Karpas-422 (cell line): ENCODE data around the gene TLCD2. TPM values are rescaled to one million over a fixed set of nuclear protein-coding genes. Genes with fewer than 3 reads are reported as not detected.
"Not testable (repeated sequence)": the region's sequence is repeated elsewhere in the genome, so short reads cannot be mapped to it uniquely, and the experiment has no call there.

Source experiments
- DNase-seq: peaks from one replicate; pipeline ENCODE4 v3.0.0-alpha.2; 2015
- H2AFZ ChIP-seq: fragments of 200-600 bp; sonication (generic); 2 replicates; pipeline ENCODE4 v1.6.1; 2014; ENCODE audit warnings: antibody characterized with exemption, low read length, mixed read lengths
- H3K27ac ChIP-seq: fragments of 200-600 bp; sonication (generic); 2 replicates; pipeline ENCODE4 v1.5.1; 2014; ENCODE audit warnings: mild to moderate bottlenecking, low read length, moderate library complexity
- H3K27me3 ChIP-seq: fragments of 200-600 bp; sonication (generic); 2 replicates; pipeline ENCODE4 v1.6.1; 2014; ENCODE audit warnings: low read length, mixed read lengths
- H3K36me3 ChIP-seq: fragments of 200-600 bp; sonication (generic); 2 replicates; pipeline ENCODE4 v1.6.1; 2014; ENCODE audit warnings: low read length, mixed read lengths; ENCODE audit not compliant: insufficient read depth
- H3K4me1 ChIP-seq: fragments of 200-600 bp; sonication (generic); 2 replicates; pipeline ENCODE4 v1.6.1; 2014; ENCODE audit warnings: mild to moderate bottlenecking, low read length, mixed read lengths
- H3K4me2 ChIP-seq: fragments of 200-600 bp; sonication (generic); 2 replicates; pipeline ENCODE4 v1.6.1; 2014; ENCODE audit warnings: low read length, low read depth, mild to moderate bottlenecking; ENCODE audit not compliant: poor library complexity, severe bottlenecking
- H3K4me3 ChIP-seq: fragments of 200-600 bp; sonication (generic); 2 replicates; pipeline ENCODE4 v1.5.1; 2014; ENCODE audit warnings: mild to moderate bottlenecking, antibody characterized with exemption, low read length, mixed read lengths
- H3K79me2 ChIP-seq: fragments of 200-600 bp; sonication (generic); 2 replicates; pipeline ENCODE4 v1.6.1; 2014; ENCODE audit warnings: mild to moderate bottlenecking, low read length, mixed read lengths
- H3K9ac ChIP-seq: fragments of 200-600 bp; sonication (generic); 2 replicates; pipeline ENCODE4 v1.6.0; 2014; ENCODE audit warnings: low read length
- H3K9me2 ChIP-seq: fragments of 200-600 bp; sonication (generic), shearing (Covaris generic); replicated peaks from 2 replicates; pipeline ENCODE4 v1.6.0; 2014; ENCODE audit warnings: mild to moderate bottlenecking, low read length, moderate library complexity; ENCODE audit not compliant: insufficient read depth
- H3K9me3 ChIP-seq: fragments of 300-700, 200-600 bp; sonication (generic); 2 replicates; pipeline ENCODE4 v1.6.1; 2014; ENCODE audit warnings: low read length, mixed read lengths
- H4K20me1 ChIP-seq: fragments of 200-600 bp; sonication (generic); 2 replicates; pipeline ENCODE4 v1.6.1; 2014; ENCODE audit warnings: mild to moderate bottlenecking, antibody characterized with exemption, low read length, low read depth; ENCODE audit not compliant: insufficient read depth
- total RNA-seq: library from RNA; depleted of rRNA; stranded (reverse); fragments of >200 nt; shearing (Covaris generic); gene quantifications from 2 replicates; pipeline ENCODE4 v1.2.3, GENCODE V29; 2014; ENCODE audit warnings: low replicate concordance

The TLCD2 gene
- total RNA-seq, 1 experiment from 2014 or later: not detected

DNA sequence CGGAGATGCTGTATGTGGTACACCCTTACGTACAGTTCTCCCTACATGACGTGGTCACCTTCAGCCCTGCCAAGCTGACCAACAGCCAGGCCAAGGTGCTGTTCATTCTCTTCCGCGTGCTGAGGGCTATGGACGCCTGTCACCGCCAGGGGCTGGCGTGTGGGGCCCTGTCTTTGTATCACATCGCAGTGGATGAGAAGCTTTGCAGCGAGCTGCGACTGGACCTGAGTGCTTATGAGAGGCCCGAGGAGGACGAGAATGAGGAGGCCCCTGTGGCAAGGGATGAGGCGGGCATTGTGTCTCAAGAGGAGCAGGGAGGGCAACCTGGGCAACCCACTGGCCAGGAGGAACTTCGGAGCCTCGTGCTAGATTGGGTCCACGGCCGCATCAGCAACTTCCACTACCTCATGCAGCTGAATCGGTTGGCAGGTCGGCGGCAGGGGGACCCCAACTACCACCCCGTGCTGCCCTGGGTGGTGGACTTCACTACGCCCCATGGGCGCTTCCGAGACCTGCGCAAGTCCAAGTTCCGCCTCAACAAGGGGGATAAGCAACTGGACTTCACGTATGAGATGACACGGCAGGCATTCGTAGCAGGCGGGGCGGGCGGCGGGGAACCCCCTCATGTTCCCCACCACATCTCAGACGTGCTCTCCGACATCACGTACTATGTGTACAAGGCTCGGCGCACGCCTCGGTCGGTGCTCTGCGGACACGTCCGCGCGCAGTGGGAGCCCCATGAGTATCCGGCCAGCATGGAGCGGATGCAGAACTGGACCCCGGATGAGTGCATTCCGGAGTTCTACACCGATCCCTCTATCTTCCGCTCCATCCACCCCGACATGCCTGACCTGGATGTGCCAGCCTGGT lies 15.7 kb upstream of the TLCD2 start:
- H3K79me2 ChIP-seq: peaks cover 12% of the 10 kb centered on the region
- H3K9ac ChIP-seq: peak overlapping the region; percentile 94
- H3K27me3 ChIP-seq: no peaks in the 10 kb centered on the region
- no peak for DNase-seq
- H3K9me2 ChIP-seq: no peaks in the 10 kb centered on the region
- peaks cover 43% of the 10 kb centered on the region for H3K4me1 ChIP-seq
- peak overlapping the region; percentile 95 for H3K4me3 ChIP-seq
- H3K27ac ChIP-seq: no peak overlapping the region
- peak overlapping the region; percentile 98 for H3K4me2 ChIP-seq
- no peaks in the 10 kb centered on the region for H3K9me3 ChIP-seq
- no peaks in the 10 kb centered on the region for H4K20me1 ChIP-seq
- H2AFZ ChIP-seq: no peak overlapping the region
- no peaks in the 10 kb centered on the region for H3K36me3 ChIP-seq

DNA sequence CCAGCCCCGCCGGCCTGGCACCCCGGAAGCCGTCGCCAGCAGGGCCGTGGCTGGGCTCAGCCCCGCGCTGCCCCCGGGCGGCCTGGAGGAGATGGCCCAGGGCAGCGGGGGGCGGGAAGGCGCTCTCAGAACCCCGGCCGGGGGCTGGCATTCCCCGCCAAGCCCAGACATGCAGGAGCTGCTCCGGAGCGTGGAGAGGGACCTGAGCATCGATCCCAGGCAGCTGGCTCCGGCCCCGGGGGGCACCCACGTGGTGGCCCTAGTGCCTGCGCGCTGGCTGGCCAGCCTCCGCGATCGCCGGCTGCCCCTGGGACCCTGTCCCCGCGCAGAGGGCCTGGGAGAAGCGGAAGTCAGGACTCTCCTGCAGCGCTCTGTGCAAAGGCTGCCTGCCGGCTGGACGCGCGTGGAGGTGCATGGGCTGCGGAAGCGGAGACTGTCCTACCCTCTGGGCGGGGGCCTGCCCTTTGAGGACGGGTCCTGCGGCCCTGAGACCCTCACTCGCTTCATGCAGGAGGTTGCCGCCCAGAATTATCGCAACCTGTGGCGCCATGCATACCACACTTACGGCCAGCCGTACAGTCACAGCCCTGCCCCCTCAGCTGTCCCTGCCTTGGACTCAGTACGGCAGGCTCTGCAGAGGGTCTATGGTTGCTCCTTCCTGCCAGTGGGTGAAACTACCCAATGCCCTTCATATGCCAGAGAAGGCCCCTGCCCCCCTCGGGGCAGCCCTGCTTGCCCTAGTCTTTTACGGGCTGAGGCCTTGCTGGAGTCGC lies 14.9 kb upstream of the TLCD2 start:
- H3K9ac ChIP-seq: peak overlapping the region; percentile 94
- H4K20me1 ChIP-seq: no peaks in the 10 kb centered on the region
- H2AFZ ChIP-seq: peak overlapping the region; percentile 94
- H3K4me3 ChIP-seq: peak overlapping the region; percentile 95
- H3K36me3 ChIP-seq: no peaks in the 10 kb centered on the region
- DNase-seq: peak; percentile 59
- no peaks in the 10 kb centered on the region for H3K27me3 ChIP-seq
- no peaks in the 10 kb centered on the region for H3K9me3 ChIP-seq
- H3K4me1 ChIP-seq: peaks cover 47% of the 10 kb centered on the region
- H3K9me2 ChIP-seq: no peaks in the 10 kb centered on the region
- H3K79me2 ChIP-seq: peaks cover 12% of the 10 kb centered on the region
- H3K4me2 ChIP-seq: peak overlapping the region; percentile 98
- peak overlapping the region; percentile 49 for H3K27ac ChIP-seq

DNA sequence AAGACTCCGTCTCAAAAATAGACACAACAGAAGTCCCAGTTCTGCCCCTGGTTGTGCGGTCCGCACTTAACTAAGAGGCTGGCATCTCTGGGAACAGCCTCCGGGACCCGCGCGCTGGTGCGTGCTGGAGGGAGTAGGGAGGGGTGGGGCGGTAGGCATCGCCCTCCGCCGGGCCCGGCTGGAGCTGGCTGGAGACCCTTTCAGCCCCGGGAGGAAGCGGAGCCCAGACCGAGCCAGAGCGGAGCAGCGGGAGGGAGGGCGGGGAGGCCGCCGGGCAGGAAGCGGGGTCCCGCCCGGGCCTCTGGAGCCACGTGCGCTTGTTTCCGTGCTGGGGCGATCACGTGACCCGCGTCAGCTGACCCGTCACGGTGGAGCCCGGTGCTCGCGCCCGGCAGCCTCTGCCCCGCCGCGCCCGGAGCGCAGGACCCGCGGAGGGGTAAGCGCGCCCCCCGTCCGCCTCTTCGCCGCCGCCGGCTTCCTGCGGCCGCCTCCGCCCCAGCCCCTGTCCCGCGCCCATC lies 14.2 kb upstream of the TLCD2 start, which contains the start of gene WDR81:
TSS of gene WDR81 (plus strand) at position 354 of the 518 bp plus-strand sequence. CDS start 256 bp downstream, outside the sequence.
- peak within 1 kb of the TSS; percentile 94 for H2AFZ ChIP-seq
- no peaks in the 10 kb centered on the region for H3K9me2 ChIP-seq
- H4K20me1 ChIP-seq: no peaks in the 10 kb centered on the region
- no peaks in the 10 kb centered on the region for H3K36me3 ChIP-seq
- peak within 1 kb of the TSS; percentile 94 for H3K9ac ChIP-seq
- H3K9me3 ChIP-seq: no peaks in the 10 kb centered on the region
- no peaks in the 10 kb centered on the region for H3K27me3 ChIP-seq
- peak; percentile 94 for DNase-seq
- peaks cover 12% of the 10 kb centered on the region for H3K79me2 ChIP-seq
- peak within 1 kb of the TSS; percentile 95 for H3K4me3 ChIP-seq
- peak within 1 kb of the TSS; percentile 98 for H3K4me2 ChIP-seq
- H3K4me1 ChIP-seq: peaks cover 47% of the 10 kb centered on the region
- H3K27ac ChIP-seq: peak within 1 kb of the TSS; percentile 57

DNA sequence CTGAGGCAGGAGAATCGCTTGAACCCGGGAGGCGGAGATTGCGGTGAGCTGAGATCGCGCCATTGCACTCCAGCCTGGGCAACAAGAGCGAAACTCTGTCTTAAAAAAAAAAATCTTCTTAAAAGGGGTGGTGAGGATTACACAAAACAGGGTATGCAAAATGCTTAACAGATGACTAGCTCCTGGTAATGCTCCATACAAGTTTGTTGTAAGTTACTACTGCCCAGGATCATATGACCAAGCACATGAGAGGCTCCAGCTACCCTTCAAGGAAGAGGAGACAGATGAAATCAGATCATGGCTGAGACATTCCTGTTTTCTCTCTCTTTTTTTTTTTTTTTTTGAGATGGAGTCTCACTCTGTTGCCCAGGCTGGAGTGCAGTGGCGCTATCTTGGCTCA lies 11.8 kb upstream of the TLCD2 start:
- DNase-seq: peak; percentile 69
- not testable (repeated sequence) for H3K9ac ChIP-seq, H3K27me3 ChIP-seq, H2AFZ ChIP-seq, H3K9me3 ChIP-seq, H3K9me2 ChIP-seq, H3K36me3 ChIP-seq, H4K20me1 ChIP-seq, H3K4me3 ChIP-seq
- peaks cover 12% of the 10 kb centered on the region for H3K79me2 ChIP-seq
- peak overlapping the region; percentile 84 for H3K27ac ChIP-seq
- peak overlapping the region; percentile 4 for H3K4me2 ChIP-seq
- H3K4me1 ChIP-seq: peaks cover 56% of the 10 kb centered on the region

DNA sequence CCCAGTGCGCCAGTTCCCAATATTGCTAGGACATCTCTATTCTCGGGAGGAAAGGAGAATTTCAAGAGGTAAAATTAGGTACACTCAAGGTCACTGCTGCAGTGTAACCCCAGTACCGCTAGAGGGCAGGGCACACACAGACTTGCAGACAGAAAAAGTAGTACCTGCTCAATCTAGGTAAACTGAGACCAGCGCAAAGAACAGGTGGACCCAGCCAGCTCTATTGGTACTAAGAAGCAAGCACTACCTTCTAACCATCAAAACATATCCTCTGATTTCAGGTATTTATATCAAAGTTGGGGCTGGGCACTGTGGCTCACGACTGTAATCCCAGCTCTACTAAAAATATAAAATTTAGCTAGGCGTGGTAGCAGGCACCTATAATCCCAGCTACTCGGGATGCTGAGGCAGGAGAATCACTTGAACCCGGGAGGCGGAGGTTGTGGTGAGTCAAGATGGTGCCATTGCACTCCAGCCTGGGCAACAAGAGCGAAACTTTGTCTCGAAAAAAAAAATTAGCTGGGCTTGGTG lies 10.7 kb upstream of the TLCD2 start:
- H3K4me2 ChIP-seq: peak overlapping the region; percentile 55
- H3K27me3 ChIP-seq: no peaks in the 10 kb centered on the region
- H3K4me3 ChIP-seq: no peak overlapping the region
- H3K79me2 ChIP-seq: peaks cover 11% of the 10 kb centered on the region
- no peaks in the 10 kb centered on the region for H3K36me3 ChIP-seq
- no peak overlapping the region for H3K9ac ChIP-seq
- no peak overlapping the region for H3K27ac ChIP-seq
- no peak overlapping the region for H2AFZ ChIP-seq
- peak; percentile 90 for DNase-seq
- H4K20me1 ChIP-seq: no peaks in the 10 kb centered on the region
- peaks cover 56% of the 10 kb centered on the region for H3K4me1 ChIP-seq
- H3K9me3 ChIP-seq: no peaks in the 10 kb centered on the region
- no peaks in the 10 kb centered on the region for H3K9me2 ChIP-seq

DNA sequence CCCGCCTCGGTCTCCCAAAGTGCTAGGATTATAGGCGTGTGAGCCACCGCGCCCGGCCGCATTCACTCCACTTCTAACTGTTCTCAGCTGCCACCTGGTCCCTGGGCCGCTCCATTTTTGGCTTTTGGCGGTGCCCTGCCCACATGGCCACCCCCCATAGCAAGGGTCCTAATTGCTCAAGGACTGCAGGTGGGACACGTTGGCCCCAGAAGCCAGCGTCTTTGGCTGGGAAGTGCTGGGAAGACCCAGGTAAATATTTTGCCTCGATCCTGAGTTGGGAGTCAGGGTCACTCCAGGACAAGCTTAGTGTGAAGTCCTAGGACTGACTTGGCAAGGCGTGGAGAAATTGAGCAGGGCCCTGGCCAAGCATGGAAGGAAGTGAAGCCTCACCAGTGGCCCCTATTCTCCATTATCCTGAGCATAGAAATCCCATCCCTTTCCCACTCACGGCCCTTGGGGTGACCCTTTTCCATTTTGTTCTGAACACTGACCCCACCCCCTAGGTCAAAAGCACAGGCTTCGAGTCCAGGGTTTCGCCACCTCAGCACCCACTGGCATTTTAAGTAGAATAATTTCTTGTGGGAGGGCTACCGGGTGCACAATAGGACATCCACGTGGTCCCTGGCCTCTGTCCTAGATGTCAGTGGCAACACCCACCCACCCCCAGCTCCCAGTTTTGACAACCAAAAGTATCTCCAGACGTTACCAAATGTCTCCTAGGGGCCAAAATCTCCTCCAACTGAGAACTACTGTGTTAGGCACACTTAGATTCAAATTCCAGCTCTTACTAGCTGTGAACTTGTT lies 8.4 kb upstream of the TLCD2 start:
- H3K4me2 ChIP-seq: no peak overlapping the region

DNA sequence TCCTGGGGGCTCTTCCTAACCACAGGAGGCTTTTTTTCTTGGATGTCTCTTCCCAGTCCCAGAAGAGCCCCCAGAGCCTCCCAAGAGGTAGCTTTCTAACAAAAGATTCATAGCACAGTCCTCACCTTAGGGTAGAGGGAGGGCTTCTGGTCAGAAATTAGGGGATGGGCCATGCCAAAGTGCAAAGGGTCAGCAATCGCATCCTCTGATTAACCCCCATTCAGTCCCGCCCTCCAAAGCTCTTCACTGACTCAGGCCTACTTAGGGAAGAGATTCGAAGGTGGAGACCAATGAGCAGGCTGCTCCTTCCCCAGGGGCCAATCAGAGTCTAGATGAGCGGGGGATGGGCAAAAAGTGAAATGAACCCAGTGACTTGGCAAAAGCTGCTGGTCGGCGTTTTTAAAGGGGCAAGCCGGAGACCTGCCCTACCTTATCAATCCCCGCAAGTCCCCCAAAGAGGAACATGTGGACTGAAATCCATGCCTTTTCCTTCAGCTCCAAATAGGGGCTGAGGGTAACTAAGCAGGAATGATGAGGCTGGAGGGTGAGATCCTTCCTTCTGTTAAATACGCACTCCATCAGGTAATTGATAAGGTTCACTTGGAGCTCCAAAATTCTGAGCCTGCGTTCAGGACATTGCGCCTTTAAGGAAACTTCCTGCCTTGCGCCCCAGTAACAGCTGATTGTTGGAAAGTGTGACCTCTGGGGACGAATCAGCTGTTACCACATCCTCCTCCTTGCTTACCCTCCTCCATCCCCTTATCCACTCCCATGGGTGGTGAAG lies 6.9 kb upstream of the TLCD2 start:
- Histone ChIP-seq H3K9me3 (no peaks in the 10 kb centered on the region), H3K27me3 (no peaks in the 10 kb centered on the region), H2AFZ (peak overlapping the region; percentile 64; the same call in 1 of the 2 replicates), H3K36me3 (no peaks in the 10 kb centered on the region), H3K27ac (peak overlapping the region; percentile 87), H4K20me1 (no peaks in the 10 kb centered on the region; the same call in 1 of the 2 replicates), H3K4me2 (peak overlapping the region; percentile 84), H3K9me2 (no peaks in the 10 kb centered on the region), H3K9ac (peak overlapping the region; percentile 81), H3K79me2 (no peaks in the 10 kb centered on the region), H3K4me3 (peak overlapping the region; percentile 74), H3K4me1 (peaks cover 36% of the 10 kb centered on the region)
- DNase-seq: peak; percentile 99

More for the DNA sequence above, 8.4 kb upstream of the TLCD2 start:
- Histone ChIP-seq H2AFZ (no peak overlapping the region), H3K4me1 (peaks cover 47% of the 10 kb centered on the region), H4K20me1 (no peaks in the 10 kb centered on the region; the same call in 1 of the 2 replicates), H3K9me2 (no peaks in the 10 kb centered on the region), H3K9me3 (no peaks in the 10 kb centered on the region), H3K36me3 (no peaks in the 10 kb centered on the region), H3K27ac (no peak overlapping the region), H3K4me3 (no peak overlapping the region), H3K9ac (no peak overlapping the region), H3K79me2 (no peaks in the 10 kb centered on the region), H3K27me3 (no peaks in the 10 kb centered on the region)
- no peak for DNase-seq
